PFSK-1 (cell line): ENCODE results near the gene RORB.

Source experiments
- FOXP2 ChIP-seq: optimal IDR thresholded peaks from 2 replicates; pipeline ENCODE3; 2011; ENCODE audit warnings: borderline replicate concordance, control low read depth, inconsistent platforms; ENCODE audit not compliant: insufficient read depth; ENCODE audit errors: extremely low read length, extremely low read depth
- POLR2AphosphoS5 ChIP-seq: IDR thresholded peaks from 2 replicates; pipeline ENCODE4 v1.6.1; 2012; ENCODE audit warnings: low read depth, mild to moderate bottlenecking, control low read depth, low read length, moderate library complexity
- TF ChIP-seq, protein P1 (sequence below), 2 experiments: IDR thresholded peaks; 2 replicates each; pipeline versions ENCODE4 v1.6.1 to v1.8.0; 2011 to 2012; ENCODE audit warnings: low read depth in 2 of 2, low read length in 2 of 2, control low read depth in 1 of 2, inconsistent platforms in 1 of 2, mild to moderate bottlenecking in 1 of 2, moderate library complexity in 1 of 2; ENCODE audit not compliant: insufficient read depth in 1 of 2

DNA sequence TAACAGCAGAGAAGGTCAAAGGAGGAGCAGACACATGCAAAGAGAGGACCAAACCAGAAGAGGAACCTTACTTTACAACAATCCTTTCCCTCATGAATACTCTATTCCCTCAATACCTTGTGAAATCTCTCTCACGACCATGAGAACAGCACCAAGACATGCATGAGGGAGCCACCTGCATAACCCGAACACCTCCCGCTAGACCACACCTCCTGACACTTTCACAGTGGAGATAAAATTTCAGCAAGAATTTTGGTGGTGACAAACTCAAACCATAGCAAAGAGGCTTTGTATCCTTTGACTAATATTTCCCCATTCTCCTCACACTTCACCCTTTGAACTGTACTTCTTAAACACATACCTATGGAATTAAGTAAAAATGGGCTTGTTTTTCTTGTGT, 101.7 kb downstream of the RORB start:
- TF ChIP-seq POLR2AphosphoS5 = no peak
- TF ChIP-seq, protein P1, sequence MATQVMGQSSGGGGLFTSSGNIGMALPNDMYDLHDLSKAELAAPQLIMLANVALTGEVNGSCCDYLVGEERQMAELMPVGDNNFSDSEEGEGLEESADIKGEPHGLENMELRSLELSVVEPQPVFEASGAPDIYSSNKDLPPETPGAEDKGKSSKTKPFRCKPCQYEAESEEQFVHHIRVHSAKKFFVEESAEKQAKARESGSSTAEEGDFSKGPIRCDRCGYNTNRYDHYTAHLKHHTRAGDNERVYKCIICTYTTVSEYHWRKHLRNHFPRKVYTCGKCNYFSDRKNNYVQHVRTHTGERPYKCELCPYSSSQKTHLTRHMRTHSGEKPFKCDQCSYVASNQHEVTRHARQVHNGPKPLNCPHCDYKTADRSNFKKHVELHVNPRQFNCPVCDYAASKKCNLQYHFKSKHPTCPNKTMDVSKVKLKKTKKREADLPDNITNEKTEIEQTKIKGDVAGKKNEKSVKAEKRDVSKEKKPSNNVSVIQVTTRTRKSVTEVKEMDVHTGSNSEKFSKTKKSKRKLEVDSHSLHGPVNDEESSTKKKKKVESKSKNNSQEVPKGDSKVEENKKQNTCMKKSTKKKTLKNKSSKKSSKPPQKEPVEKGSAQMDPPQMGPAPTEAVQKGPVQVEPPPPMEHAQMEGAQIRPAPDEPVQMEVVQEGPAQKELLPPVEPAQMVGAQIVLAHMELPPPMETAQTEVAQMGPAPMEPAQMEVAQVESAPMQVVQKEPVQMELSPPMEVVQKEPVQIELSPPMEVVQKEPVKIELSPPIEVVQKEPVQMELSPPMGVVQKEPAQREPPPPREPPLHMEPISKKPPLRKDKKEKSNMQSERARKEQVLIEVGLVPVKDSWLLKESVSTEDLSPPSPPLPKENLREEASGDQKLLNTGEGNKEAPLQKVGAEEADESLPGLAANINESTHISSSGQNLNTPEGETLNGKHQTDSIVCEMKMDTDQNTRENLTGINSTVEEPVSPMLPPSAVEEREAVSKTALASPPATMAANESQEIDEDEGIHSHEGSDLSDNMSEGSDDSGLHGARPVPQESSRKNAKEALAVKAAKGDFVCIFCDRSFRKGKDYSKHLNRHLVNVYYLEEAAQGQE (IDR thresholded peaks at IDR 0.05; ENCODE audit: insufficient read depth in 1 of 2, low read depth in 2 of 2, low read length in 2 of 2) = no peak
- TF ChIP-seq FOXP2 = no peak
